ENCODE results near the gene ABCC6. TPM values are rescaled to one million over a fixed set of nuclear protein-coding genes. Genes with fewer than 3 reads are reported as not detected.
"Not testable (repeated sequence)": the region's sequence is repeated elsewhere in the genome, so short reads cannot be mapped to it uniquely, and the experiment has no call there.

ABCC6 gene
- total and polyA plus RNA-seq, 2 of the 13 experiments (the other 11 are each of a cell fraction or from before 2014, with no cell fraction given), result 82.4 to 105 TPM

DNA sequence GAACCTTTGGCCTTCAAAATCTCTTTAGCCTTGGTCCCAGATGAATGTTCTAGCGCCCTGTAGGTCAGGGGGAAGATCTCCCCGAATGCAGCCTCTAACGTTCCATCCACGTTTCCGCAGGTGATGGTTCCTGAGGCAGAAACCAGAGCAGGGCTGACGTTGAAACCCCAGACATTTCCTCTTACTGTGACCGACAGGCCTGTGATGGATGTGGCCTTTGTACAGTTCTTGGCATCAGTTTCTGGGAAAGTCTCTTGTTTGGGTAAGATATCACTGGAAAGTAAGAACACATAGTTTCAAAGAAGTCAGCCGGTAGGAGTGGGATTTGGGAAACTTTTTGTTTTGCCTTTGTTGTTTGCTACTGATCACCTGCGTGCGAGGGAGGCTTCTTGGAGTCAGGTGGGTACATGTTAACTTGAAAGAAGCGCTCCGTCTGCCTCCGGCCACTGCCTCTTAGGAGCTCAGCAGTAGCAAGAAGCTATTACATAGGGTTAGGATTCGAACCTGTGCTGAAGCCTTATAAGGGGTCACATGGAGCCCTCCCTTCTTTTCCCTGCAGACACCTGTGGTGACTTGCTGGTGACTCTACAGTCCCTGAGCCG is 39.8 kb upstream of the ABCC6 start:
- H2AFZ ChIP-seq (ENCODE audit: low read length); H3K4me1 ChIP-seq (ENCODE audit: insufficient read depth, low read length); BruUV-seq (replicated peaks); H3K4me3 ChIP-seq (replicated peaks in 1 of 3; ENCODE audit: insufficient read depth in 1 of 3, low read depth in 2 of 3, low read length in 3 of 3); DNase-seq (ENCODE audit: low spot score); H3K27me3 ChIP-seq (ENCODE audit: control insufficient read depth in 1 of 2, insufficient read depth in 2 of 2, low read length in 2 of 2); H3K9ac ChIP-seq (ENCODE audit: insufficient read depth, low read depth, low read length); H3K27ac ChIP-seq (ENCODE audit: extremely low read length, insufficient read depth, low read length); intact Hi-C loops (cut with micrococcal nuclease; ENCODE audit: unreplicated experiment); in situ Hi-C loops (cut with HindIII; ENCODE audit: extremely low pct_ligation_motif_present, low pct_unique_long_range_greater_than_20kb); H4K20me1 ChIP-seq (ENCODE audit: insufficient read depth, low read length); POLR2A ChIA-PET; H3K79me2 ChIP-seq (ENCODE audit: insufficient read depth, low read length); CTCF ChIA-PET (ENCODE audit: low intra/inter-chr PET ratio, low total read pairs); FAIRE-seq; ATAC-seq; H3K36me3 ChIP-seq (replicated peaks in 1 of 2; ENCODE audit: control insufficient read depth in 1 of 2, insufficient read depth in 2 of 2, low read length in 2 of 2); H3K4me2 ChIP-seq (ENCODE audit: low read depth, low read length); H3K9me3 ChIP-seq (ENCODE audit: low read length): not testable (repeated sequence)
- WGBS (ENCODE audit: low lambda C conversion rate), result 95% methylated on average over 12 of the region's 15 CpGs

DNA sequence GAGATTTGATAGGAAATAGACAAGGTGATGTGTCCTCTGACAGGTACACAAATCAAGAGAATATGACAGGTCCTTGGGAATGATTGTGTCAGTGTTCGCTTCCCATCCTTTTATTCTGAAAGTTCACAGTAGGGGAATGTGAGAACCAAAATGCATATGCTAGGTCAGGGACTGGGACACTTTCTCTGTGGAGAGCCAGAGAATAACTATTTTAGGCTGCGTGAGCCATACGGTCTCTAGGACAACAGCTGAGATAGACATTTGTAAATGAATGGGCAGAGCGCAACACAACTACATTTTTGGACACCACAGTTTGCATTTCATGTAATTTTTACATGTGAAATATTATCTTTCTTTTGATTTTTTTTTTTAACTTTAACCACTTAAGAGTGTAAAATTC is 36.7 kb upstream of the ABCC6 start:
- FAIRE-seq; H4K20me1 ChIP-seq (ENCODE audit: insufficient read depth, low read length); in situ Hi-C loops (cut with HindIII; ENCODE audit: extremely low pct_ligation_motif_present, low pct_unique_long_range_greater_than_20kb); H3K9ac ChIP-seq (ENCODE audit: insufficient read depth, low read depth, low read length); BruUV-seq (replicated peaks); POLR2A ChIA-PET; H3K9me3 ChIP-seq (ENCODE audit: low read length); intact Hi-C loops (cut with micrococcal nuclease; ENCODE audit: unreplicated experiment); H3K36me3 ChIP-seq (replicated peaks in 1 of 2; ENCODE audit: control insufficient read depth in 1 of 2, insufficient read depth in 2 of 2, low read length in 2 of 2); CTCF ChIA-PET (ENCODE audit: low intra/inter-chr PET ratio, low total read pairs); H3K4me2 ChIP-seq (ENCODE audit: low read depth, low read length); H3K79me2 ChIP-seq (ENCODE audit: insufficient read depth, low read length); H3K27ac ChIP-seq (ENCODE audit: extremely low read length, insufficient read depth, low read length); H3K4me3 ChIP-seq (replicated peaks in 1 of 3; ENCODE audit: insufficient read depth in 1 of 3, low read depth in 2 of 3, low read length in 3 of 3); ATAC-seq; DNase-seq (ENCODE audit: low spot score); H3K27me3 ChIP-seq (ENCODE audit: control insufficient read depth in 1 of 2, insufficient read depth in 2 of 2, low read length in 2 of 2); H3K4me1 ChIP-seq (ENCODE audit: insufficient read depth, low read length); H2AFZ ChIP-seq (ENCODE audit: low read length): not testable (repeated sequence)
- 100% methylated on average over 1 of the region's 4 CpGs for WGBS (ENCODE audit: low lambda C conversion rate)

DNA sequence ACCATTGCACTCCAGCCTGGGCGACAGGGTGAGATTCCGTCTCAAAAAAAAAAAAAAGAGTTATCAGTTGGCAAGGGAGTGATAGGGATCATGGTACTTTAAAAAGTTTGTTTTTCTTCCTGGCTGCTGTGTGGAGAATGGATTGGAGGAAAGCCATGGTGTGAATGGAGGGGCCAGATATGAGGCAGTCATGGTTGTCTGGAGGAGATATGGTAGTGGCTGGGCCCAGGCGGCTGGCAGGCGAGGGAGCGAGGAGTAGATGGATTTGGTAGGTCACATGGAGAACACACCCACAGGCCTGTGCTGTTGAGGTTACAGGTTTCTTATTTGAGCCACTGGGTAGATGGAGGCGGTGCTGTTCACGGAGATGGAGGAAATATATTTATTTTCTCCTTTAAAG is 35.5 kb upstream of the ABCC6 start:
- H3K4me3 ChIP-seq (replicated peaks in 1 of 3; ENCODE audit: insufficient read depth in 1 of 3, low read depth in 2 of 3, low read length in 3 of 3); H3K4me1 ChIP-seq (ENCODE audit: insufficient read depth, low read length); CTCF ChIA-PET (ENCODE audit: low intra/inter-chr PET ratio, low total read pairs); POLR2A ChIA-PET; H4K20me1 ChIP-seq (ENCODE audit: insufficient read depth, low read length); DNase-seq (ENCODE audit: low spot score); H3K36me3 ChIP-seq (replicated peaks in 1 of 2; ENCODE audit: control insufficient read depth in 1 of 2, insufficient read depth in 2 of 2, low read length in 2 of 2); H3K27ac ChIP-seq (ENCODE audit: extremely low read length, insufficient read depth, low read length); H3K4me2 ChIP-seq (ENCODE audit: low read depth, low read length); ATAC-seq; FAIRE-seq; in situ Hi-C loops (cut with HindIII; ENCODE audit: extremely low pct_ligation_motif_present, low pct_unique_long_range_greater_than_20kb); H3K9me3 ChIP-seq (ENCODE audit: low read length); H3K79me2 ChIP-seq (ENCODE audit: insufficient read depth, low read length); H2AFZ ChIP-seq (ENCODE audit: low read length); H3K27me3 ChIP-seq (ENCODE audit: control insufficient read depth in 1 of 2, insufficient read depth in 2 of 2, low read length in 2 of 2); BruUV-seq (replicated peaks); intact Hi-C loops (cut with micrococcal nuclease; ENCODE audit: unreplicated experiment); H3K9ac ChIP-seq (ENCODE audit: insufficient read depth, low read depth, low read length): not testable (repeated sequence)
- 98% methylated on average over 7 of the region's 7 CpGs for WGBS (ENCODE audit: low lambda C conversion rate)

Measured in HepG2 (cell line).